Astrocyte of the cerebellum (primary cell): ENCODE data around the gene CSTPP1.

Experiments used
- DNase-seq: peaks from one replicate; pipeline ENCODE4 v3.0.0-alpha.2; 2011; ENCODE audit warnings: low read depth
- H3K4me3 ChIP-seq: 2 replicates; pipeline ENCODE4 v1.5.1; 2011; ENCODE audit warnings: mild to moderate bottlenecking, low read depth, low read length, moderate library complexity
- in situ Hi-C: cut with HindIII; loops from 2 replicates; pipeline ENCODE4 v1.10.0; 2017; ENCODE audit warnings: low sequenced_read_pairs
- TF ChIP-seq, protein P1 (sequence below): IDR thresholded peaks from 2 replicates; pipeline ENCODE4 v1.5.1; 2012; ENCODE audit warnings: low read length, low read depth, moderate library complexity, mild to moderate bottlenecking; ENCODE audit errors: missing control alignments

CSTPP1 gene

DNA sequence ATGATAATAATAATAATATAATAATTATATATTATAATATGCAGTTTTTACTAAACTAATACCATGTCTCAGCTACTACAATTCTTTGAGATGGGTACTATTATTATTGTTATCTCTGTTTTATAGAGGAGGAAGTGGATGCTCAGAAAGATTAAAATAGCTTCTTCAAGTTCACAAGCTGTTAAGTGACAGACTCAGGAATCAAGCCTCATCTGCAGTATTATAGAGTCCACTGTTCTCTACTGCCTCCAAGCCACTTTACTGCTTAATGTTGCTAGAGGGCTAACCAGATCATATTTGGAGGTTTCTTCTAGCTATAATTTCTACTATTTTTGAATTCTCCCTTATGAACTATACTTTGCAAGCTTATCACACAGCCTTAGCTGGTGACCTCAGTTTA lies 62.7 kb downstream of the CSTPP1 start:
- in situ Hi-C loops = no loop called here
- H3K4me3 ChIP-seq = no peak overlapping the region
- no peak for DNase-seq
- TF ChIP-seq, protein P1, sequence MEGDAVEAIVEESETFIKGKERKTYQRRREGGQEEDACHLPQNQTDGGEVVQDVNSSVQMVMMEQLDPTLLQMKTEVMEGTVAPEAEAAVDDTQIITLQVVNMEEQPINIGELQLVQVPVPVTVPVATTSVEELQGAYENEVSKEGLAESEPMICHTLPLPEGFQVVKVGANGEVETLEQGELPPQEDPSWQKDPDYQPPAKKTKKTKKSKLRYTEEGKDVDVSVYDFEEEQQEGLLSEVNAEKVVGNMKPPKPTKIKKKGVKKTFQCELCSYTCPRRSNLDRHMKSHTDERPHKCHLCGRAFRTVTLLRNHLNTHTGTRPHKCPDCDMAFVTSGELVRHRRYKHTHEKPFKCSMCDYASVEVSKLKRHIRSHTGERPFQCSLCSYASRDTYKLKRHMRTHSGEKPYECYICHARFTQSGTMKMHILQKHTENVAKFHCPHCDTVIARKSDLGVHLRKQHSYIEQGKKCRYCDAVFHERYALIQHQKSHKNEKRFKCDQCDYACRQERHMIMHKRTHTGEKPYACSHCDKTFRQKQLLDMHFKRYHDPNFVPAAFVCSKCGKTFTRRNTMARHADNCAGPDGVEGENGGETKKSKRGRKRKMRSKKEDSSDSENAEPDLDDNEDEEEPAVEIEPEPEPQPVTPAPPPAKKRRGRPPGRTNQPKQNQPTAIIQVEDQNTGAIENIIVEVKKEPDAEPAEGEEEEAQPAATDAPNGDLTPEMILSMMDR = no peak

DNA sequence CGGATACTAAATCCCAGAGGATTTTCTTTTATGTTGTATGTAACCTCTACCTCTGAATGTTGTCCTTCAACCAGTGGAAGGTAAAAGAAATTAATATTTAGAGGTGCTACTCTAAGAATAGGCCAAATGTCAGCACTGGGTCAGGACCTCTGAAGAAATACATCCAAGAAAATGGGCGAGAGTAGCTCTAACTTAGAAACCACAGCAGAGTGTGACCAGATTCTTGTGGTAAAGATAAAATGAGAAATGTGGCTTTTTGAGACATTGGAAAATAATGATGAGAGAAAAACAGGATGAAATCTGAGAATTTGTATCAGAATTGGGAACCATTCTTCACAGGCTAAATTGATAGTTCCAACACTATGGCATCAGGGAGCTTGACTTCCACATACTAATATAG lies 63.5 kb downstream of the CSTPP1 start:
- TF ChIP-seq, protein P1 = no peak
- in situ Hi-C loops = loop anchor here (5.0 kb wide), 2 partner anchors 68 to 97 kb away; no protein-coding TSS in a partner anchor
- no peak overlapping the region for H3K4me3 ChIP-seq
- DNase-seq = no peak

DNA sequence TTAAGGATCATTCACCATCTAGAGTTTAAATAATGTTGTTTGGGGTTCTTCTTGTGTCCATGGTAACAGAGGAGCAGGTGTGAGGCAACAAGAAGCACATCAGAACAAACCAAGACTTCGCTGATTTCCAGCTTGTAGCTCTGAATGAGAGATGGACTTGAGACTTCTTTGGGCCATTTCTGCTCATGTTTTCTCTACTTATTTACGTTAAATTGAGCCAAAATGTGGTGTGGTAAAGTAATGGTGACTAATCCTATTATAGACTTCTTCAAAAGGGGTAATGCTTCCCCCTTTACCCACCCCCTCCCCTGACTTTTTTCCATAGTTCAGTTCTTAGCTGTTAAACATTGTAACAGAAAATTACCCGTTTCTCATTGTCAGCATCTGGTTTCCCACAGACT lies 65.2 kb downstream of the CSTPP1 start:
- no peak overlapping the region for H3K4me3 ChIP-seq
- in situ Hi-C loops = loop anchor here (5.0 kb wide), 2 partner anchors 69 to 96 kb away; no protein-coding TSS in a partner anchor
- peak; percentile 38 for DNase-seq
- TF ChIP-seq, protein P1 = no peak

DNA sequence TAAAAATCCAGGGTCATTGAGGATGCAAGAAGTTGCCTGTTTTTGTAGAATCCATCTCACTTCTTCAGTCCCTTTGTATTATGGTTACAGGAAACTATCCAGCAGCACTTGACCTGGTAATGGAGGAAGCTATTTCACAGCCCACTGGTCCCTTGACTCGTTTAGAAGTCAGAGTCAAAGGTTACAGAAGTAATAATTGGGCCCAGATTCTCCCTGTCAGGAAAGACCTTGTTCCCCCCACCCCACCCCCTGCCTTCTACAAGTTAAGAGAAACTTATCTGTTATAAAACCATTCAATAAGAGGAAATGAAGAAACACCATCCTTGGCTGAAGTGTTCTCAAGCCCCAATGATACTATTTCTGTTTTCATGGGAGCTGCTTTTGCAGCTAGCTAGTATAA lies 65.8 kb downstream of the CSTPP1 start:
- DNase-seq = no peak
- TF ChIP-seq, protein P1 = no peak
- in situ Hi-C loops = loop anchor here (5.0 kb wide), 2 partner anchors 70 to 95 kb away; no protein-coding TSS in a partner anchor
- H3K4me3 ChIP-seq = no peak overlapping the region

DNA sequence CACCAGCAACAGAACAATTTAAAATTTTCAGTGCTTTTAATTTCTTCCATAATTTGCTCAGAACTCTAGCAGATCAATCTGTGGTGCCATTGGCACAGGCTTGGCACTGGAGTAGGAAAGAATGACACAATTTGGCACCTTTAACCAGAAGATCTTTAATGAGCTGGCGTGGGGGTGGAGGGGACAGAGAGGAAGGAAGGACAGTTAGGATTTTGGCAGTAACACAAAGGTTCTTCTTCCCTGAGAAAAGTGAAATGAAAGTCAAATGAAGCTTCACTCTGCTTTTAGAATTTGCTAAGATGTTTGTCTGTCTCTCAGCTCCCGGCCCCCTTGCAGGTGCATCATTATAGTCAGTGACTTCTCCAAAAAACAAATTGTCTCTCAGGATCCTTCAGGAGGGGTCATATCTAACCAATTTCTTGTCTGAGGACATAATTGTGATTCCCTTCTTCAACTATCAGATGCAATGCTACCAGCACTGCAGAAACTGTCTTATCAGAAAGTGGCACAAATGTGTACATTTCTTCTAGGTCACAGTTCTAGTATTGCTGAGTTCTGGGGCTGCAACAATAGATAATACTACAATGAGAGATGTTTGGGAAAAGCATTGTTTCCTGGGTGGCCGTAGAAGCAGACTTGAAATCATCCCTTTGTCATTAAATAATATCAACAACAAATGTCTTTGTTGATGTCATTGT lies 66.8 kb downstream of the CSTPP1 start:
- H3K4me3 ChIP-seq = no peak overlapping the region
- no peak for DNase-seq
- TF ChIP-seq, protein P1 = no peak
- in situ Hi-C loops = loop anchor here (5.0 kb wide), 2 partner anchors 71 to 94 kb away; no protein-coding TSS in a partner anchor

DNA sequence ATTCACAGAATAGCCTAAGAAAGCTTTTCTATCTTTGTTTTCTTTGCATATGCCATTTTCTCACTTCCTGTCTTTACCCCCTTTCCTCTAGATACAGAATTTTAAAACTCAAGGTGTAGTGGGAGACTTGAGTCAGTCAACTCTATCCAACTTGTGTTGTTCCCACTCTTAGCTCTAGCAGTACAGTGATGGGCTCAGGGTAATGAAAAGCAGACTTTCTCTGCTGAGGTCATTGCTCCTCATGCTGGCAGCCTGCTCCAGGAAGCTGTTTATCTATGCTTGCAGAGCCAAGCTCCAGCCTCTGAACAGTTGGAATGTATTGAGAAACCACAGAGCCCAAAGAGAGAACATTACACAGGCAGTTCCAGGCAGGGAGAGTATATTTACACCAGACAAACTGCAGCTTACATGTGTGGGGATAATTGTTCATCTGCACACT lies 68.1 kb downstream of the CSTPP1 start:
- H3K4me3 ChIP-seq = no peak overlapping the region
- TF ChIP-seq, protein P1 = no peak
- peak; percentile 97 for DNase-seq
- in situ Hi-C loops = loop anchor here (5.0 kb wide), 2 partner anchors 72 to 93 kb away; no protein-coding TSS in a partner anchor
